ENCODE data around the gene KIF26B.

Gene KIF26B

DNA sequence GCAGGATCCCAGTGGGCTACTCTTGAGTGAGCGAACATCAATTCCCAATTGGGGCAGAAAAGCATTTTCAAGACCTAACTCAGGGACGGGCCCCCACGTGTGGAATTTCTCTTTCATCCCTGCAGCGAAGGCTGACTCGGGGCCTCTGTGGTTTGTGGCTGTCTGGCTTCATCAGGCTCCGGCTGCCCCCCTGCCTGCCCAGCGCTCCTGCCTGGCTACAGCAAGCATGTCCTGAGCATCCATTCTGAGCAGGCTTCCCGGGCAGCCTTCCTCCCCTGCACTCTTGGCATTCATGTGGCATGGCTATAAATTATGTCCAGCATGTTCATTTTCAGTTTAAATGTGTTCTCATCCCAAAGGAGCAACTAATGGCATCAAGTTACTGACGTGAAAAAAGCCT is 588.1 kb downstream of the KIF26B start:
- Histone ChIP-seq H3K27ac (ENCODE audit: insufficient read depth in 1 of 2, low read depth in 1 of 2, low read length in 2 of 2, poor library complexity in 1 of 2, severe bottlenecking in 2 of 2) (no peak overlapping the region), H3K4me3 (ENCODE audit: control insufficient read depth in 1 of 7, extremely low read depth in 1 of 7, insufficient read depth in 4 of 7, low read depth in 2 of 7, low read length in 6 of 7) (no peak overlapping the region), H3K27me3 (replicated peaks in 2 of 5; ENCODE audit: control insufficient read depth in 4 of 5, insufficient read depth in 5 of 5, low read length in 4 of 5) (no peaks in the 10 kb centered on the region), H3K36me3 (ENCODE audit: control insufficient read depth in 4 of 4, insufficient read depth in 4 of 4, low read length in 3 of 4) (peaks cover 0 to 2% (median 0%) of the 10 kb centered on the region in 4 experiments), H3K4me1 (ENCODE audit: control extremely low read depth in 1 of 4, control insufficient read depth in 4 of 4, insufficient read depth in 4 of 4, low read length in 3 of 4) (no peaks in the 10 kb centered on the region), H3K9me3 (ENCODE audit: control extremely low read depth in 1 of 5, control insufficient read depth in 4 of 5, insufficient read depth in 2 of 5, low read depth in 1 of 5, low read length in 4 of 5) (no peaks in the 10 kb centered on the region)
- no peak for DNase-seq
- POLR2A ChIA-PET, result no interaction called here
- 86% methylated on average over 9 of the region's 9 CpGs for WGBS (ENCODE audit: insufficient coverage)
- CTCF ChIA-PET, result no interaction called here

DNA sequence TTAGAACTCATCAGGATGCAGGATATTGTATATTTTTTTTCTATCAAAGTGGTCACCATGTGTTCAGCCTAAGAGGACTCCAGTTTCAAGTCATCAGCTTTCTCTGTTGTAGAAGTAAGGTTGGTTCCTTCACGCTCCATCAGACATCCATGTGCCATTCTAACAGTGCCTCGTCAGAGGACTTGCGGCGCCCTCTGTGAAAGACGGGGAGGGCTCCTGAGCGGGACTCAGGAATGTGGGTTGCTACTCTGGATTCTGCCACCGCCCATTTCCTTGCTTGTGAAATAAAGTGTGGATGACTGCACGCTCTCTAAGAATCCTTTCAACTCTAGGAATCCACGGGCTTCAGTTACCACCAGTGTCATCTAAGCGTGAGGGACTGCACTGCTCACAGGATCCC is 593.5 kb downstream of the KIF26B start:
- Histone ChIP-seq H3K27me3 (replicated peaks in 2 of 5; ENCODE audit: control insufficient read depth in 4 of 5, insufficient read depth in 5 of 5, low read length in 4 of 5) (no peaks in the 10 kb centered on the region), H3K36me3 (ENCODE audit: control insufficient read depth in 4 of 4, insufficient read depth in 4 of 4, low read length in 3 of 4) (peaks cover 0 to 6% (median 3%) of the 10 kb centered on the region in 4 experiments), H3K4me1 (ENCODE audit: control extremely low read depth in 1 of 4, control insufficient read depth in 4 of 4, insufficient read depth in 4 of 4, low read length in 3 of 4) (no peaks in the 10 kb centered on the region), H3K27ac (ENCODE audit: insufficient read depth in 1 of 2, low read depth in 1 of 2, low read length in 2 of 2, poor library complexity in 1 of 2, severe bottlenecking in 2 of 2) (no peak overlapping the region), H3K9me3 (ENCODE audit: control extremely low read depth in 1 of 5, control insufficient read depth in 4 of 5, insufficient read depth in 2 of 5, low read depth in 1 of 5, low read length in 4 of 5) (peaks cover 0 to 2% (median 0%) of the 10 kb centered on the region in 5 experiments), H3K4me3 (ENCODE audit: control insufficient read depth in 1 of 7, extremely low read depth in 1 of 7, insufficient read depth in 4 of 7, low read depth in 2 of 7, low read length in 6 of 7) (no peak overlapping the region)
- POLR2A ChIA-PET, result no interaction called here
- 96% methylated on average over 10 of the region's 10 CpGs for WGBS (ENCODE audit: insufficient coverage)
- no peak for DNase-seq
- CTCF ChIA-PET, result no interaction called here

DNA sequence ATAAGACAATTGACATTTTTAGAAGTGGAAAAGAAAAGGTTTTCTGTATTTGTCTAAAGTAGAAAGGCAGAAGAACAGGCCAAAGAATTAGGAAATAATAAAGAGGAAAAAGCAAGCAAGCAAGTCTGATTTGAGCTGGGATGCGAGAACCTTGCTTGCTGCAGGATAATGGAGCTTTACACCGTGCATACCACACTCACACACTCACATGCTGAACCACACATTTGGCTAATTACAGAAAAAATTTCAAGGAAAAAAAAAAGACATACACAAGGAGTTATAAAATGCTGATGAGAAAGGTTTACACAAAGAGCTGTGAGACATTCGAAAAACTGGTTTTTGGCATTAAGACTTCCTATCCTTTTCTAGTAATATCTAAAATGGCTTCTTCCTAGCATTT is 593.9 kb downstream of the KIF26B start:
- Histone ChIP-seq H3K27ac (ENCODE audit: insufficient read depth in 1 of 2, low read depth in 1 of 2, low read length in 2 of 2, poor library complexity in 1 of 2, severe bottlenecking in 2 of 2) (no peak overlapping the region), H3K9me3 (ENCODE audit: control extremely low read depth in 1 of 5, control insufficient read depth in 4 of 5, insufficient read depth in 2 of 5, low read depth in 1 of 5, low read length in 4 of 5) (peaks cover 0 to 2% (median 0%) of the 10 kb centered on the region in 5 experiments), H3K36me3 (ENCODE audit: control insufficient read depth in 4 of 4, insufficient read depth in 4 of 4, low read length in 3 of 4) (peaks cover 0 to 6% (median 3%) of the 10 kb centered on the region in 4 experiments), H3K27me3 (replicated peaks in 2 of 5; ENCODE audit: control insufficient read depth in 4 of 5, insufficient read depth in 5 of 5, low read length in 4 of 5) (no peaks in the 10 kb centered on the region), H3K4me3 (ENCODE audit: control insufficient read depth in 1 of 7, extremely low read depth in 1 of 7, insufficient read depth in 4 of 7, low read depth in 2 of 7, low read length in 6 of 7) (no peak overlapping the region), H3K4me1 (ENCODE audit: control extremely low read depth in 1 of 4, control insufficient read depth in 4 of 4, insufficient read depth in 4 of 4, low read length in 3 of 4) (no peaks in the 10 kb centered on the region)
- ChIA-PET CTCF (no interaction called here), POLR2A (no interaction called here)
- WGBS (ENCODE audit: insufficient coverage), result no CpG with 5 or more reads among the region's 3 CpGs
- DNase-seq, result no peak

DNA sequence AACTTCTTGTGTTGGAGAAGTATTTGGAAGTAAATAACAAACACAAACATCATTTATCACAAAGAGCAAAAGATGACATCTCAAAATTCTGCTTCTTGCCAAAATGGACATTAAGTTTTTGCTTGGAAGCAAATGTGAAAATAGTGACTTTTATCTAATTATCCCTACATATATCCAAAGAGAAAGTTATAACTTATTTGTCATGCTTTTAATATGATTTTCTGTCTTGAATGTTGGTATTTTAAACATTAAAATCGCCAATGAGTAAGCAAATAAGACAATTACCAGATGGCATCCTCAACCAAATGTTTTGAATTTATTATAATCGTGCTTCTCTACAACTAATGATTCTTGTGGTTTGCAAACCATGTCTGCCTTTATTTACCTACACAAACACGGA is 594.3 kb downstream of the KIF26B start:
- Histone ChIP-seq H3K27me3 (replicated peaks in 2 of 5; ENCODE audit: control insufficient read depth in 4 of 5, insufficient read depth in 5 of 5, low read length in 4 of 5) (no peaks in the 10 kb centered on the region), H3K36me3 (ENCODE audit: control insufficient read depth in 4 of 4, insufficient read depth in 4 of 4, low read length in 3 of 4) (peaks cover 0 to 6% (median 3%) of the 10 kb centered on the region in 4 experiments), H3K9me3 (ENCODE audit: control extremely low read depth in 1 of 5, control insufficient read depth in 4 of 5, insufficient read depth in 2 of 5, low read depth in 1 of 5, low read length in 4 of 5) (peaks cover 0 to 2% (median 0%) of the 10 kb centered on the region in 5 experiments), H3K4me1 (ENCODE audit: control extremely low read depth in 1 of 4, control insufficient read depth in 4 of 4, insufficient read depth in 4 of 4, low read length in 3 of 4) (no peaks in the 10 kb centered on the region), H3K27ac (ENCODE audit: insufficient read depth in 1 of 2, low read depth in 1 of 2, low read length in 2 of 2, poor library complexity in 1 of 2, severe bottlenecking in 2 of 2) (no peak overlapping the region), H3K4me3 (ENCODE audit: control insufficient read depth in 1 of 7, extremely low read depth in 1 of 7, insufficient read depth in 4 of 7, low read depth in 2 of 7, low read length in 6 of 7) (no peak overlapping the region)
- 100% methylated on average over 2 of the region's 3 CpGs for WGBS (ENCODE audit: insufficient coverage)
- CTCF ChIA-PET, result no interaction called here
- POLR2A ChIA-PET, result no interaction called here
- DNase-seq, result no peak

DNA sequence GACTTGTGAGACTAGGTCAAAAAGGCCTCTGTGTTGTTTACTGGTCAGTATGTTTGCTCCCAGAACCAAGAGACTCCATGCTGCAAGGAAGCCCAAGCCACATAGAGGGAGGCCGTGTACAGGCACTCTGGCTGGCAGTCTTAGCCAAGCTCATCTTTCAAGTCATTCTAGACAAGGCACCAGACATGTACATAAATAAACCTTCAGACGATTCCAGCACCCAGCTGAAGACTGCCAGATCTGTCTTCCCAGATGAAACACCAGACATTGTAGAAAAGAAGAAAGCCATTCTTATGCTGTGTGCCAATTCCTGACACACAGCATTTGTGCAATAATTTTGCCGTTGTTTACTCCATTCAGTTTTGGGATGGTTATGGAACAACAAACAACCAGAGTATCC is 595.5 kb downstream of the KIF26B start:
- peaks cover 0 to 6% (median 3%) of the 10 kb centered on the region in 4 experiments for H3K36me3 ChIP-seq (ENCODE audit: control insufficient read depth in 4 of 4, insufficient read depth in 4 of 4, low read length in 3 of 4)
- no peaks in the 10 kb centered on the region for H3K27me3 ChIP-seq (replicated peaks in 2 of 5; ENCODE audit: control insufficient read depth in 4 of 5, insufficient read depth in 5 of 5, low read length in 4 of 5)
- 89% methylated on average over 1 of the region's 3 CpGs for WGBS (ENCODE audit: insufficient coverage)
- CTCF ChIA-PET, result interaction anchor here (0.5 kb wide), 1 partner anchor 148 kb away, joined by 5 read pairs; no protein-coding TSS in a partner anchor
- no peak overlapping the region for H3K27ac ChIP-seq (ENCODE audit: insufficient read depth in 1 of 2, low read depth in 1 of 2, low read length in 2 of 2, poor library complexity in 1 of 2, severe bottlenecking in 2 of 2)
- DNase-seq, result no peak
- H3K4me3 ChIP-seq (ENCODE audit: control insufficient read depth in 1 of 7, extremely low read depth in 1 of 7, insufficient read depth in 4 of 7, low read depth in 2 of 7, low read length in 6 of 7), result no peak overlapping the region
- H3K9me3 ChIP-seq (ENCODE audit: control extremely low read depth in 1 of 5, control insufficient read depth in 4 of 5, insufficient read depth in 2 of 5, low read depth in 1 of 5, low read length in 4 of 5), result peaks cover 0 to 3% (median 0%) of the 10 kb centered on the region in 5 experiments
- peaks cover 0 to 3% (median 0%) of the 10 kb centered on the region in 4 experiments for H3K4me1 ChIP-seq (ENCODE audit: control extremely low read depth in 1 of 4, control insufficient read depth in 4 of 4, insufficient read depth in 4 of 4, low read length in 3 of 4)
- POLR2A ChIA-PET, result no interaction called here

DNA sequence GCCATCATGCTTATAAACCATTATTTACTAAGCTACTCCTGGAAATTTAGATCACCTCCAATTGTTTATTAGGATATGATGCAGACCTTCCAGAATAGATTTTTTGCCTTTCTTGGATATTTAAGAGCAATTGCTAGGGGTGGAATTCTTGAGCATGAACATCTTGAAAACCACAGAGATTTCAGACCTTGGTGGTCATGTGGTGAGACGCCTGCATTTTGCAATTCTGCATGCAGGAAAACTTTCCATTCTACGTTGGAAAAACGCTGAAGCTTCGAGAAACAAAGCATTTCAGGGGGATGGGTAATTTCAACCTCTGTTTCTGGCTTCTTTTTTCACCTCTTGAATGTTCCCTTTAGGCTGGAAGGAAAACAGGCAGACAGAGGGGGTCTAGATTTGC is 596.3 kb downstream of the KIF26B start:
- Histone ChIP-seq H3K4me3 (ENCODE audit: control insufficient read depth in 1 of 7, extremely low read depth in 1 of 7, insufficient read depth in 4 of 7, low read depth in 2 of 7, low read length in 6 of 7) (no peak overlapping the region), H3K27me3 (replicated peaks in 2 of 5; ENCODE audit: control insufficient read depth in 4 of 5, insufficient read depth in 5 of 5, low read length in 4 of 5) (no peaks in the 10 kb centered on the region), H3K27ac (ENCODE audit: insufficient read depth in 1 of 2, low read depth in 1 of 2, low read length in 2 of 2, poor library complexity in 1 of 2, severe bottlenecking in 2 of 2) (no peak overlapping the region), H3K9me3 (ENCODE audit: control extremely low read depth in 1 of 5, control insufficient read depth in 4 of 5, insufficient read depth in 2 of 5, low read depth in 1 of 5, low read length in 4 of 5) (peaks cover 0 to 6% (median 2%) of the 10 kb centered on the region in 5 experiments), H3K36me3 (ENCODE audit: control insufficient read depth in 4 of 4, insufficient read depth in 4 of 4, low read length in 3 of 4) (peaks cover 0 to 6% (median 3%) of the 10 kb centered on the region in 4 experiments), H3K4me1 (ENCODE audit: control extremely low read depth in 1 of 4, control insufficient read depth in 4 of 4, insufficient read depth in 4 of 4, low read length in 3 of 4) (peaks cover 0 to 3% (median 0%) of the 10 kb centered on the region in 4 experiments)
- WGBS (ENCODE audit: insufficient coverage), result 95% methylated on average over 4 of the region's 4 CpGs
- ChIA-PET POLR2A (no interaction called here), CTCF (no interaction called here)
- no peak for DNase-seq

DNA sequence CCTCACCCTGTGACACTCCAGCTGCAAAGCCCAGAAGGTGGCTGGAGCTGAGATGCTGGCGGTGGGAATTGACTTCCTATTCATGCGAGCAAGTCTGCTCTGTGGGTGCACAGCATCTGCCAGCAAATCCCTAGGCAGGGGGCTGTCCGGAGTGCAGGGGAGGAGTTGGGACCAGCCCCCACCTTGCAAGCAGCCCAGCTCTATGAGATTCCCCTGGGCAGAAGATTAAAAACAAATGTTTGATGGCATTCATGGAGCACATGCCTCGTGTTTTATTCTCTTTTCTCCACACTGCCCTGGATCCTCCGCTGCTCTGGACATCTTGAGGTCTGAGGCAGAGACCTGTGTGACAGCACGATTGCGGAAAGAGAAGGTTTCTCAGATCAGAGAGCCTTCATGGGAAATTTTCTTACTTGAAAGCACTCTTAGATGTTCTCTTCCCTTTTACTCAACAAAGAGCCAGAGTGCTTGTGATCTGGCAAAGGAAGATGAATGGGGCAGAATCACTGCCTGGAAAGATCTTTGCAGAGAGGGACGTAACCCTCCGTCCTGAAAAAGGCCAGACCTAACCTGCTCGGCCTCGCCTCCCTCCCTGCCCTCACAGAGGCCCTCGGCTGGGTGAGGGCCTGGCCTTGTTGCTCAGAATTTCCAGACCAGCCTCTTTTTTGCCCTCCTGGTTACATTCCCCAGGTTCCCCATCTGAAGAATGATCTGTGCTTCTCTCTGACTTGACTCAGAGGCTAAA is 597.1 kb downstream of the KIF26B start:
- DNase-seq, result no peak
- Histone ChIP-seq H3K27ac (ENCODE audit: insufficient read depth in 1 of 2, low read depth in 1 of 2, low read length in 2 of 2, poor library complexity in 1 of 2, severe bottlenecking in 2 of 2) (no peak overlapping the region), H3K27me3 (replicated peaks in 2 of 5; ENCODE audit: control insufficient read depth in 4 of 5, insufficient read depth in 5 of 5, low read length in 4 of 5) (no peaks in the 10 kb centered on the region), H3K4me1 (ENCODE audit: control extremely low read depth in 1 of 4, control insufficient read depth in 4 of 4, insufficient read depth in 4 of 4, low read length in 3 of 4) (peaks cover 0 to 3% (median 0%) of the 10 kb centered on the region in 4 experiments), H3K36me3 (ENCODE audit: control insufficient read depth in 4 of 4, insufficient read depth in 4 of 4, low read length in 3 of 4) (peaks cover 0 to 6% (median 3%) of the 10 kb centered on the region in 4 experiments), H3K4me3 (ENCODE audit: control insufficient read depth in 1 of 7, extremely low read depth in 1 of 7, insufficient read depth in 4 of 7, low read depth in 2 of 7, low read length in 6 of 7) (no peak overlapping the region), H3K9me3 (ENCODE audit: control extremely low read depth in 1 of 5, control insufficient read depth in 4 of 5, insufficient read depth in 2 of 5, low read depth in 1 of 5, low read length in 4 of 5) (peaks cover 0 to 6% (median 4%) of the 10 kb centered on the region in 5 experiments)
- POLR2A ChIA-PET, result no interaction called here
- WGBS (ENCODE audit: insufficient coverage), result 94% methylated on average over 12 of the region's 12 CpGs
- CTCF ChIA-PET, result no interaction called here

All from common myeloid progenitor, CD34-positive (primary cell).